Measurements from ENCODE around the gene TWNK.
A peak's percentile ranks its signal among the peaks of the same experiment; 100 is the strongest.
"Not testable (repeated sequence)": the region's sequence is repeated elsewhere in the genome, so short reads cannot be mapped to it uniquely, and the experiment has no call there.

TWNK gene

GRCh38 chr10:100972904-100973535 is 14.3 kb upstream of the TWNK start:
- no peak for DNase-seq

DNA sequence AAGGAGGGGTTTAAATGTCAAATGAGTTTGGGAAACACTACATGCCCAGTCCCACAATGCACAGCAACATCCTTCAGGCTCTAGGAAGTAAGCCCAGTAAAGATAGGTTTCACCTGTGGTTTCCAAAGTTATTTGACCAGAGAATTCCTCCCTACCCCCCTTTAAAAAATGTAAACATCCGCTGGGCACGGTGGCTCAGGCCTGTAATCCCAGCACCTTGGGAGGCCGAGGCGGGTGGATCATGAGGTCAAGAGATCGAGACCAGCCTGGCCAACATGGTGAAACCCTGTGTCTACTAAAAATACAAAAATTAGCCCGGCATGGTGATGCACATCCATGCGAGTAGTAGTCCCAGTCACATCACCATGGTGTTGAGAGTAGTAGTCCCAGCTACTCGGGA is 11.9 kb upstream of the TWNK start:
- DNase-seq: not testable (repeated sequence)

DNA sequence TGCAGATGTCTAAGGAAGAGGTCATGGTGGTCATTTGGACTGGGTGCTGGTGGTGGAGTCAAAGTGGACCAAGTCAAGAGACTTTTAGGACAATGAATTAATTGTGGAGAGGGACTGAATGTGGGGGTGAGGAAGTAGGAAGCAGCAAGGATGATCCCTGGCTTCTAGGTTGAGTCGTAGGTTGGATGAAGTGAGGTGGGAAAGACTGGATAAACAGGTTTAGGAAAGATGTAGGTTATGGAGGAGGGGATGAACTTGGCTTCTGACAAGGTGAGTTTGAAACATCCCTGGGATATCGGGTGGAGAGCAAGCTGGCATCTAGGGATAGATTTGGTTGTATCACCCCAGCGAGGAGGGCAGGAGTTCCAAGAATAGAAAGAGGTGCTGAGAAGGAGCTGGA is 10.4 kb upstream of the TWNK start:
- no peak for DNase-seq

DNA sequence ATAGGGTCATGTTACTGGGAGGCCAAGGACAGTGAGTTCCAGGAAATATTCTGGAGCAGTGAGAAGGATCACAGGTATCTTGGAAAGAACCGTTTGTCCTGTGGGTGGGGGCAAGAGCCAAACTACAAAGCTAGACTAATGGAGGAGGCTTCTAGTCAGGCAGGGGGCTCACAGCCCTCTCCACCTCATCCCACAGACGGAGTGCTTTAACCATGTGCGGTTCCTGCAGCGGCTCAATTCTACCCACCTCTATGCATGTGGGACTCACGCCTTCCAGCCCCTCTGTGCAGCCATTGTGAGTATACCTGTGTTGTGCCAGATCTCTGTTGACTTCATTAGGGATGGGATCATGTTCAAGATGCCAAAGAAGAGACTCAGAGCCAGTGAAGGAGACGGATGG is 9.9 kb upstream of the TWNK start:
- DNase-seq: no peak

GRCh38 chr10:100978121-100978900 is 9.0 kb upstream of the TWNK start:
- no peak for DNase-seq

DNA sequence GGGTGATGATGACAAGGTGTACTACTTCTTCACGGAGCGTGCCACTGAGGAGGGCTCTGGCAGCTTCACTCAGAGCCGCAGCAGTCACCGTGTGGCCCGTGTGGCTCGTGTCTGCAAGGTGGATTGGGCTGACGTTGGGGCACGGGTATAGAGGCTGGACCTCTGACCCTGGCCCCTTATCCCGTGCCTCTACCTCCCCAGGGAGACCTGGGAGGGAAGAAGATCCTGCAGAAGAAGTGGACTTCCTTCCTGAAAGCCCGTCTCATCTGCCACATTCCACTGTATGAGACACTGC is 8.5 kb upstream of the TWNK start:
- no peak for DNase-seq

- no peak for DNase-seq
These were observed 7.5 kb upstream of the TWNK start for GRCh38 chr10:100979791-100980272.

GRCh38 chr10:100980311-100980710 is 7.0 kb upstream of the TWNK start:
- DNase-seq: no peak

- no peak for DNase-seq
These were observed 6.6 kb upstream of the TWNK start for GRCh38 chr10:100980711-100981110.

DNA sequence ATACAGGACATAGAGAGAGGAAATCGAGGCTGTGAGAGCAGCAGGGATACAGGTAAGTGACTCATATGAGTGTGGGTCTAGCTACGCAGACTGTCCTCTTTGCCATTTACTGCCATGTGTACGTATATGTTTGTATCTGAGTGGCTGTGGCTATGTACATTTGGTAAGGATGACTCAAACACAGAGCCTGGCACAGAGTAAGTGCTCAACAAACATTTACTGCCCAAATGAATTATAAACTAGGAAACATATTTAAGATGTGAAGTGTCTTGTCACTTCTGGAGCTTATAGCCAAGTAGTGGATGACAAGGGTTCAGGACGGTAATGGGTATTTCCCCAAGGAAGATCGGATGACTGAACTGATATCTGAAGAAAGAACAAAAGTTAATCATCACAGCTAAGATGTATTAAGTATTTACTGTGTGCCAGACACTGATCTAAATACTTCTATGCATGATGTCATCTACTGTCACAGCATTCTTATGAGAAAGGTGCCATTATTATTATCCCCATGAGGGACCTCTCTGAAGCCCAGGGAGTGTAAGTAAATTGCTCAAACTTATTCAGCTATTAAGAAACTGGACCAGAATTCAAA is 6.1 kb upstream of the TWNK start:
- no peak for DNase-seq

DNA sequence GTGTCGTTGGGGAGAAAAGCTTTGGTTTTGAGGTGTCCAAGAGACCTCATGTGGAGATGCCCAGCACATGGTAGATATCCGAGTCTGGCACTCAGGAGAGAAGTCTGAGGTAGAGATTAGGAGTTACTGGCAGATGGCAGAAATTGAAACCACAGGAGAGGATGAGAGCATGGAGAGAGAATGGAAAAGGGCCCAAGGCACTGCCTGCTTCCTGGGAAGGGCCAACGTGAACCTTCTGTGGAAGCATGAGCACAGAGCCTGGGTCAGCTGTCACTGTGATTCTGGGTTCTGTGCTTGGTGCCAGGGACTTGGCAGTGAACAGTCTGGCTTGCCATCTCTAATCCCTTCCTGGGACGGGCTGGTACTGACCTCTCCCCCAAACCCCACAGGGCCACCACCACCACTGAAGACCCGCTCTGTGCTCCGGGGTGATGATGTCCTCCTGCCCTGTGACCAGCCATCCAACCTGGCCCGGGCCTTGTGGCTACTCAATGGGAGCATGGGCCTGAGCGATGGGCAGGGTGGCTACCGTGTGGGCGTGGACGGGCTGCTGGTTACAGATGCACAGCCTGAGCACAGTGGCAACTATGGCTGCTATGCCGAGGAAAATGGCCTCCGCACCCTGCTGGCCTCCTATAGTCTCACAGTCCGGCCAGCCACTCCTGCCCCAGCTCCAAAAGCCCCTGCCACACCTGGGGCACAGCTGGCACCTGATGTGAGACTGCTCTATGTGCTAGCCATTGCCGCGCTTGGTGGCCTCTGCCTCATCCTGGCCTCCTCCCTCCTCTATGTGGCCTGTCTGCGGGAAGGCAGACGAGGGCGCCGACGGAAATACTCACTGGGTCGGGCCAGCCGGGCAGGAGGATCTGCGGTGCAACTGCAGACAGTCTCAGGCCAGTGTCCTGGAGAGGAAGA is 4.2 kb upstream of the TWNK start:
- DNase-seq: no peak

GRCh38 chr10:100983868-100984671 is 3.3 kb upstream of the TWNK start:
- DNase-seq: no peak

DNA sequence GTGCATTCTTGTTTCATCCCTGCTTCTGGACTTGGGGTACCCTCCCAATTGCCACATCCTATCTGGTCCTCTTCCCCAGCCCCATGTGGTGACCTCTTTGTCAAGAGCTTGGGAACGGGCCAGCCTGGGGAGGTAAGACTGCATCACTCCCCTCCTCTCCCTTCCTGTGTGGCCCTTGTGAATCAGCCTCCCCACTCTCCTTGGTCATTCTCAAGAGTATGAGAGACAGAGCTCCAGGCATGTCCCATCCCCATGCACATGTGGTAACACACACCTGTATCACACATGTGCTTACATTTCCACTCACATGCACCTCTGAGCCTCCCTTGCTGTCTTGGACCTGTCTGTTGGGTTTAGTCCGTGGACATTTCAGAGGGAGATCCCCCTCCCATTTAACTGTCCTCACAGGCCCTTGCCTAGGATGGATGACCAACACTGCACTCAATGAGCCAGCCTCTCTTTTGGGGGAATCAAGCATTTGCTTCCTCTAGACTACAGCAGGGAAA is 2.6 kb upstream of the TWNK start:
- no peak for DNase-seq

DNA sequence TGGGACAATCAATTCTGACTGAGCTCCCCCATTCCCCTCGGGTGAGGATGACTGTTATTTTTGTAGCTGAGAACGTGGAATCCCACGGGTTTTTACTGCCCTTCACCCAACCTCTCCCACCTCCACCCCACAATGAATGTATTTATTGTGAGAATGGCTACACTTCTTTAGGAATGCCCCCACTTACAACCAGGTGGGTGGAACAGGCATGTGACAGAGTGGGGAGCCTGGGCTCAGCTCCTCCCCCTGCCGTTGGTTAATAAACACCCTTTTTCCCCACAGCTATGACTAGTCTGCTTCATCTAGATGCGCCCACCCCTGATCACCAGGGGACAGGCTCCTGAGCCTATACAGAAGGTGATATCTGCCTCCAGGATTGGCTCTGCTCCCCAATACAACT is 2.0 kb upstream of the TWNK start:
- no peak for DNase-seq

GRCh38 chr10:100986623-100986951 is 756 bp upstream of the TWNK start:
- no peak for DNase-seq

GRCh38 chr10:100987685-100988049 is 324 bp downstream of the TWNK start:
- DNase-seq: no peak

GRCh38 chr10:100988166-100988565 is 823 bp downstream of the TWNK start:
- no peak for DNase-seq

- no peak for DNase-seq
These were observed 1.7 kb downstream of the TWNK start for GRCh38 chr10:100989088-100989487.

- peak; percentile 47 for DNase-seq
These were observed 6.8 kb downstream of the TWNK start for GRCh38 chr10:100993986-100994708.

DNA sequence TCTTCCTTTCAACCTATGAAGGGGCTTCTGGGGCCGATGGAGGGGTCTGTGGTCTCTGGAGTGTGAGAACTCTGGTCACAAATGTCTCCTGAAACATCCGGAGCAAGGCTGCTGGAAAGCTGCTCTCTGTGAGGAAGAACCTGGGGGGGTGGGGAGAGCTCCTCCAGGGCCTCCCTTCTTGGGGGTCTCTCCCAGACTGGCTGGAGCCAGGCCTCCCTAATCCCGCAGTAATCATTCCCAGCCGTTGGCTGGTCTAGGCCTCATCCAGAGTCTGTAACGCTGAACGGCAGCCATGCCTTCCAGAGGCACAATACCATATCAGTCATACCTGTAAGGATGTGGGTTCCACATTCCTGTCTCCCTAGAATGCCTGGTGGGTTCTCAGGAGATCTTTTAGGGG is 7.8 kb downstream of the TWNK start:
- DNase-seq: peak; percentile 52

DNA sequence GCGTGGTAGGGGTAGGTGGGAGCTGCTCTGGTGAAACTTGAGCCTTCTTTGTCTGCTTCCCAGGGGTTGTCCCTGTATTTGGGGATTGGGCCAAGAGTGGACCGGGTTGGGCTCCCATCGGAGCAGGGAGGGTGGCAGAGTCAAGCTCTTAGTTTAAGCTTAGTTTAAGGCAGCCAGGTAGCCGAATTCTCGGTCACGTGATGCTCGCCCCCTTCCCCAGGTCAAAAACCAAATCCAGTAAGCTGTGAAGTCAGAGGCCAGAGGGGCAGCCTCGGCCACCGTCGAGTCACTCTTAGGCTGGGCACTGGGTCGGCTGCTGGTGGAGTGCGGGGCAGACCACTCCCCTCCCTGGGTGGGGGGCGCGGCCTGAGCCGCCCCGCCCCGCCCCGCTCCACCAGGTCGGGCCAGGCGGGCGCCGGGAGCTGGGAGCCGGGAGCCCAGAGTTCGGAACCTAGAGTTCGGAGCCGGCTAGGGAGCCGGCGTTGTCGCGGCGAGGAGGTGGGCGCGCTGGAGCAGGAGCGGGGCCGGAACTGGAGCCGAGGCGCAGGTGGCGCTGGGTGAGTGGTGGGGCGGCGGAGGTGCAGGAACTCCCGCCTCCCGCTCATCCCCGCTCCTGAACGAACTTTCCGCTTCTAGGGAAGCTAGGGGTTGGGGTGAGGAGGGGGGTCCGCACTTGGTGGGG is 9.5 kb downstream of the TWNK start:
- DNase-seq: no peak
